ENCODE measurements around the gene PARVA.

GRCh38 chr11:12421386-12421785, 44.0 kb downstream of the PARVA start:
- TF ChIP-seq GATA2 (IDR thresholded peaks at IDR 0.05; ENCODE audit: low read depth, low read length): no peak
- no peak for TF ChIP-seq GATA3 (IDR thresholded peaks at IDR 0.05; ENCODE audit: low read depth, low read length)
